Measurements from ENCODE around the gene AFM.

AFM gene

GRCh38 chr4:73450398-73451004, 31.0 kb upstream of the AFM start:
- DNase-seq (ENCODE audit: low read depth in 2 of 3, low spot score in 1 of 3) = no peak

- no peak for DNase-seq (ENCODE audit: low read depth in 2 of 3, low spot score in 1 of 3)
These were observed 30.1 kb upstream of the AFM start for GRCh38 chr4:73451404-73451803.

GRCh38 chr4:73451981-73452747, 29.4 kb upstream of the AFM start:
- no peak for DNase-seq (ENCODE audit: low read depth in 2 of 3, low spot score in 1 of 3)

GRCh38 chr4:73452953-73453700, 28.4 kb upstream of the AFM start:
- no peak for DNase-seq (ENCODE audit: low read depth in 2 of 3, low spot score in 1 of 3)

DNA sequence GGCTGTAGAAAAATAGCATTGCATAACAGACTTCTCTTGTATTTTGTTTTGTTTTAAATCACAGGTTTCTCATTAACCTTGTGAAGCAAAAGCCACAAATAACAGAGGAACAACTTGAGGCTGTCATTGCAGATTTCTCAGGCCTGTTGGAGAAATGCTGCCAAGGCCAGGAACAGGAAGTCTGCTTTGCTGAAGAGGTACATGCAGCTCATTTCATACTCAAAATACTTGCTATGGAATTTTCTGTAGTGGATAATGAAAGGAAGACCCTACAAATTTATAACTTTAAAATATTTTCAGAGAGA, 27.9 kb upstream of the AFM start:
- DNase-seq (ENCODE audit: low read depth in 2 of 3, low spot score in 1 of 3) = no peak

- DNase-seq (ENCODE audit: low read depth in 2 of 3, low spot score in 1 of 3) = no peak
These were observed 26.6 kb upstream of the AFM start for GRCh38 chr4:73454920-73455319.

DNA sequence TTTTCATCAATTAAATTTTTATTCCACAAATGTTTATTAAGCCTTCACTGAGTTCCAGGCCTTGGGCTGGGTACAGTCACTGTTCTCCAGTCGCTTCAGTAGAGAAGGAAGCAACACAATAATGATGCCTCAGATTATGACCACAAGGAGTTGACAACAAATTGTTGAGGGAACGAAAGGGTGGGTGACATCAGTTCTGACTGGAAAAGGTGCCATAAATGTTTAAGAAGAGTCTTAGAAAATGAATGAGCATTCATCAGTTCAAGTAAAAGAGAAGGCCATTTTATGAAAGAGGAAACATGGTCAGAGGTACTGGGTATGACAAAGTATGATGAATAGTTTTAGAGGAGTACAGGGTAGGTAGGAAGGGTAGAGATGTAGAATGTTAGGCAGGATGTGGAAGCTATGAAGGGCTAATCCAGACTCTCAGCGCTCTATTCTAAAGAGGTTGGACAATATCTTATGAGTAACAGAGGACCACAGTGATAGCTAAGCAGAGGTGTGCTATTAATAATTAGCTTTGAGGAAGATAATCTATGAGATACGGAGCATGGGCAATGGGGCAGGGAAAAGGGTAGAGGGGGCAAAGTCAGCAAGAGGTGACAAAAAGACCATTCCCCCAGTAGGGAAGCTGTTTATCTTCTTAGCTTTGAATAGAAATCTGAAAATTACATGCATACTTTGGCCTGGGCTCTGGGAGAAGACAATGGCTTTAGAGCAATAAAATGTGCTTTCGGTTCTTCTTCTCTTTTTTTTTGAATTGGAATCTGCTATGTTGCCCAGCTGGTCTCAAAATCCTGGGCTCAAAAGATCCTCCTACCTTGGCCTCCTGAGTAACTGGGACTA, 25.1 kb upstream of the AFM start:
- no peak for DNase-seq (ENCODE audit: low read depth in 2 of 3, low spot score in 1 of 3)

DNA sequence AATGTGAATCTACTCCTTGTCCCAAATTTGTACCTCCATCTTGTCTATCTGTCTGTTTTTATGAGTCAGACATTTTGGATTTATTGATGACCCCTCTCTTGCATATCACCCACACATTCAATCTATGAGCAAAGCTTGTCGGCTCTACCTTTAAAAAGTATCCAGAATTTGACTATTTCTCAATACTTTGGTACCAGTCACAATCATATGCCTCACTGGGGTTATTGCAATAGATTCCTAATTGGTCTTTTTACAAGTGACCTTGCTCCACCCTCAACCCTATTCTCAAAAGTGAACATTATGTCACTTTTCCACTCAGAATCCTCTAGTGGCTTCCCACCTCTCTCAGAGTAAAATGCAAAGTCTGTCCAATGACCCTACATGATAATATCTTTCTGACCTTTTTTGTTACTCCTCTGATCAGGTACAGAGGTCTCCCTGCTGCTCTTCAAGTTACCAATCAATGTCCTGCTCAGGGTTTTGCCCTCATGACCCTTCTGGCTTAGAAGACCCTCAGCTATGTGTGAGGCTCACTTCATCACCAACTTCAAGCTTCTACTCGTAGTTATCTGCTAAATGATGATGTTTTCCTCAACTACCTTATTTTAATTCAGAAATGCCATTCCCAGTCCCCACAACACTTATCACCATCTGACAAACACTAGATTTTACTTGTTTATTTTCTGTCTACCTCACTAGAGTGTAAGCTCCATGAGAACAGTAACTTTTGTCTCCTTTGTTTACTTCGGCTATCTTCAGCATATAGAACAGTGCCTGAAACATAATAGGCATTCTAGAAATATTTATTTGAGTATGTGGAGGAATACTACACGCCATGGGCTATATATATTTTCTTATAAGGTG, 23.1 kb upstream of the AFM start:
- DNase-seq (ENCODE audit: low read depth in 2 of 3, low spot score in 1 of 3) = no peak

- no peak for DNase-seq (ENCODE audit: low read depth in 2 of 3, low spot score in 1 of 3)
These were observed 22.5 kb upstream of the AFM start for GRCh38 chr4:73459048-73459421.

- DNase-seq (ENCODE audit: low read depth in 2 of 3, low spot score in 1 of 3) = no peak
These were observed 20.5 kb upstream of the AFM start for GRCh38 chr4:73460913-73461522.

DNA sequence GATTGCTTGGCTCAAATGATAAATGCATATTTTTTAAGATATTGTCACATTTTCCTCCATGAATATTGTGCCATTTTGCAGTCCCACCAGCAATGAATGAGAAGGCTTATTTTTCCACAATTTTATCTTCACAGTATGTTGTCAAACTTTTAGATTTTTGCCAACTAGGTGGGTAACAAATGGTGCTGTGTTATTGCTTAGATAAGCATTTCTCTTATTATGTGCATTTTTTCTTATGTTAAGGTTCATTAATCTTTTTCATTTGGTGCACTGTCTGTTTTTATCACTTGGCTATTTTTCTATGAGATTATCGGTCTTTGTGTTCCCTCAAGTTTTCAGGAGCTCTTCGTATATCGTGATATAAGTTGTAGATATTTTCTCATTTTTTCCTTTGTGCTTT, 13.4 kb upstream of the AFM start:
- no peak for DNase-seq (ENCODE audit: low read depth in 2 of 3, low spot score in 1 of 3)

- DNase-seq (ENCODE audit: low read depth in 2 of 3, low spot score in 1 of 3) = no peak
These were observed 10.8 kb upstream of the AFM start for GRCh38 chr4:73470728-73471127.

DNA sequence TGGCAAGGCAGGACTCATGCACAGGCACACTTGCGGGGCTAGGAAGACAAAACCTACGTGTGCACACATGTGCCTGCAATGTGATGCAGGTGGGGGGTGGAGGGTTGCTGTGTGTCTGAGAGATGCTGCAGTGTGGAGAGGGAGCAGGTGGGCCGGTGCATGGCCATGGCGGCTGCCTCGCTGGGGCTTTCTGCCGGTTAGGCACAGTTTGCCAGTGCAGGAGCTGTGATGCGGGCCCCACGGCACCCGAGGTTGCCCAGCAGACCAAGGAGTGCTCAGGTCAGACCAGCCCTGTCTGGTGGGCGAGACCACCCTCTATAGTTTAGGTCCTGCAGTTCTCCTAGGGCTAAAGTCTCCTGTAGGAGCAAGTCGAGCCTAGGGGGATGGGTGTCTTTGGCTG, 4.4 kb upstream of the AFM start:
- DNase-seq (ENCODE audit: low read depth in 2 of 3, low spot score in 1 of 3) = no peak

DNA sequence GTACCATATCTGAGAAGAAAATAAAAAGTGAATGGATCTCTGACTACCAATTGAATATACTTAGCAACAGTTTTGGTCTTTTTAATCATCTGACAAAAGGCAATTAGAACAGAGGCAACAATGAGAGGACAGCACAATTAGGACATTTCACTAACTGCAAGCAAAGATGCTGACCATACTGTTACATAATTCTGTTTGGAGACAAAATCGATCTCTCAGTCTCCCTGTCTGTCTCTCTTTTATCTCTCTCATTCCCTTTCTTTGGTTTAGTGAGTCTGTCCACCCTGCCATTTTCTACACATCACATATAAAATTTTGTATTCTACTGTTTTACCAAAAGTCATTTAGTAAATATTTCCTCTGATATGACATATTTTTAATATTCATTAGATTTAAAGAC, 2.2 kb upstream of the AFM start:
- DNase-seq (ENCODE audit: low read depth in 2 of 3, low spot score in 1 of 3) = no peak

GRCh38 chr4:73485085-73485484, 3.5 kb downstream of the AFM start:
- DNase-seq (ENCODE audit: low read depth in 2 of 3, low spot score in 1 of 3) = no peak

DNA sequence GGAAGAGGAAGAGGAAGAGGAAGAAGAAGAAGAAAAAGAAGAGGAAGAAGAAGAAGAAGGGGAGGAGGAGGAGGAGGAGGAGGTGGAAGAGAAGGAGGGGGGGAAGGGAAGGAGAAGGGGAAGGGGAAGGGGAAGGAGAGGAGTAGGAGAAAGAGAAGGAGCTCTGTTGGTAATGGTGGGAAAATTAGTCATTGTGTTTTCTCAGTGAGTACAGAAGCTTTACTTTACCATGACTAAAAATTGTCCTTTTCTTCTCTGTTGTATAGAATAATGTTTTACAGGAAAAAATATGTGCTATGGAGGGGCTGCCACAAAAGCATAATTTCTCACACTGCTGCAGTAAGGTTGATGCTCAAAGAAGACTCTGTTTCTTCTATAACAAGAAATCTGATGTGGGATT, 4.1 kb downstream of the AFM start:
- DNase-seq (ENCODE audit: low read depth in 2 of 3, low spot score in 1 of 3) = no peak

DNA sequence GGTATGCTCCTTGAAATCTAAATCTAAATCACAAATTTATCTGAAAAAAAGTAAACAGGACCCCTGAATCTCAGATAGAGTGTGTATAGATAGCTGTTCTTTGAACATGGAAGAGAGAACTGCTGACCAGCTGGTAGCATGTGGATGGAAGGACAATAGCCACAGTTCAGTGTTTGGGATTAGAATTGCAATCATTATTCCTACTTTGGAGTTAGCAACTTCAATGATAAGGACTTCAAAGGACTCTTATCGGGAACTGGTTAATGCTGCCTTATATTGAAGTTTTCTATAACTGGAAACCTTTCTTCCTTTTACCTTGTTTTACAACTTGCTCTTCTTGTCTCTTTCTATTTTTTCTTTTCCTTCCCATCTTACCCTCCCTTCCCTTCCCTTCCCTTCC, 5.0 kb downstream of the AFM start:
- DNase-seq (ENCODE audit: low read depth in 2 of 3, low spot score in 1 of 3) = no peak

GRCh38 chr4:73487233-73487632, 5.7 kb downstream of the AFM start:
- DNase-seq (ENCODE audit: low read depth in 2 of 3, low spot score in 1 of 3) = no peak

DNA sequence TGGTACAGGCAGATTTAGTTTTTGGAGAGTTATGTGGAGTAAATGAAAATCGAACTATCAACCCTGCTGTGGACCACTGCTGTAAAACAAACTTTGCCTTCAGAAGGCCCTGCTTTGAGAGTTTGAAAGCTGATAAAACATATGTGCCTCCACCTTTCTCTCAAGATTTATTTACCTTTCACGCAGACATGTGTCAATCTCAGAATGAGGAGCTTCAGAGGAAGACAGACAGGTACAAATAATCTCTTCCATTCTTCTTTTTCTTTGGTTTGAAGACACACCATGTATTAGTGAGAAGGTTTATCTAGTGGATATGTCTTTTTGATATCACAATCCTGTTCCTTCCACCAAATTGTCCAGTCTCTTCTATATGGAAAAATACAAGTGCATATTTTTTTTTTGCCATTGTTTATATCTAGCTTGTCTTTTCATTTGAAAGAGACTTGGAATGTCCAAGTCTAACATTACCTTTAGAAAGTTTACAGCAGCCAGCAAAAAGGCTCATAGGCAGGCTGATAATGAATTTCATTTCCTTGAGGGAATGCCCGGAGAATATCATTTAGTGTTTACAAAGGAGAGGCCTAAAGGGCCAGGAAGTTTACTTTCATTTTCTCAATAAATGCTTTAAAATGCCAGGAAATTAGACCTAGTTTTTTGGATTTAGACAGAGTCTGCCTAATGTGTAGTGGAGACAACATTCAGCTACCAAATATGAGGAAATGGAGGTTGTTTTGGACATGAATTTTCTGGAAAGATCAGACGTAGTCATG, 18.6 kb downstream of the AFM start:
- no peak for DNase-seq (ENCODE audit: low read depth in 2 of 3, low spot score in 1 of 3)

All from stimulated activated CD4-positive, alpha-beta T cell treated with anti-CD3 and anti-CD28 coated beads, Interleukin-12 subunit alpha, Interleukin-12 subunit beta, amount 100 ng/mL, for 48 hours (primary cell).